HepG2 (cell line): ENCODE results near the gene RALY. TPM values are rescaled to one million over a fixed set of nuclear protein-coding genes. Genes with fewer than 3 reads are reported as not detected.
A peak's percentile ranks its signal among the peaks of the same experiment; 100 is the strongest.

Source experiments
- ATAC-seq: fragments of 200-7000 bp; cut with Tn5 transposase; 3 replicates; pipeline ENCODE4 v1.9.1; 2020; ENCODE audit warnings: mild to moderate bottlenecking, moderate library complexity
- BruUV-seq: library from RNA; stranded (reverse); fragments of 400-500 nt; replicated peaks from 2 replicates; lab custom pipeline; 2021; lab: Mats Ljungman, UMichigan
- CTCF ChIA-PET: fragments of 300-600 bp; formaldehyde crosslinking; extraction: SDS; loops from one replicate; lab custom pipeline; 2021; ENCODE audit warnings: low total read pairs, inconsistent platforms, low intra/inter-chr PET ratio; lab: Yijun Ruan, JAX
- POLR2A ChIA-PET: fragments of 350-600 bp; sonication (Branson Sonifier 250); formaldehyde crosslinking; loops from one replicate; lab custom pipeline; 2020; ENCODE audit warnings: antibody characterized with exemption, inconsistent platforms; lab: Yijun Ruan, JAX
- DNase-seq: peaks from one replicate; pipeline ENCODE4 v3.0.0-alpha.2; 2015; ENCODE audit warnings: low spot score
- FAIRE-seq: peaks from 3 replicates; lab custom pipeline; 2011; peaks lifted over from hg19 to GRCh38; lab: Jason Lieb, UNC
- H2AFZ ChIP-seq: one replicate; pipeline ENCODE4 v1.6.1; 2011; ENCODE audit warnings: low read length, inconsistent platforms
- H3K27ac ChIP-seq: fragments of 300-600 bp; 3 replicates; pipeline ENCODE4 v1.8.0; 2011; ENCODE audit warnings: mixed run types, mild to moderate bottlenecking, mixed read lengths, low read length, inconsistent platforms; ENCODE audit not compliant: insufficient read depth; ENCODE audit errors: extremely low read length
- H3K27me3 ChIP-seq, 2 experiments: fragments of 200-600 bp in 1 of 2; 2 replicates in 1 of 2; 3 replicates in 1 of 2; pipeline versions ENCODE4 v1.6.0 to v1.8.0; 2011; ENCODE audit warnings: low read length in 2 of 2, mild to moderate bottlenecking in 2 of 2, moderate library complexity in 2 of 2, inconsistent platforms in 1 of 2; ENCODE audit not compliant: insufficient read depth in 2 of 2, control insufficient read depth in 1 of 2
- H3K36me3 ChIP-seq, 2 experiments: fragments of 200-600 bp in 1 of 2; replicated peaks in 1 of 2; 2 replicates in 1 of 2; 3 replicates in 1 of 2; pipeline versions ENCODE4 v1.5.1 to v1.8.0; 2011; ENCODE audit warnings: low read length in 2 of 2, inconsistent platforms in 1 of 2; ENCODE audit not compliant: insufficient read depth in 2 of 2, control insufficient read depth in 1 of 2
- H3K4me1 ChIP-seq: 2 replicates; pipeline ENCODE4 v1.5.1; 2012; ENCODE audit warnings: low read length, inconsistent platforms; ENCODE audit not compliant: insufficient read depth
- H3K4me2 ChIP-seq: 2 replicates; pipeline ENCODE4 v1.6.0; 2011; ENCODE audit warnings: low read depth, low read length, inconsistent platforms
- H3K4me3 ChIP-seq, 3 experiments: fragments of 200-600 bp in 1 of 3; sonication (generic), shearing (Covaris generic) in 1 of 3; replicated peaks in 1 of 3; 2 replicates each; pipeline ENCODE4 v1.5.1; 2011 to 2016; ENCODE audit warnings: low read length in 3 of 3, inconsistent platforms in 2 of 3, low read depth in 2 of 3, mild to moderate bottlenecking in 2 of 3, control low read depth in 1 of 3, mixed read lengths in 1 of 3; ENCODE audit not compliant: insufficient read depth in 1 of 3
- H3K79me2 ChIP-seq: one replicate; pipeline ENCODE4 v1.6.1; 2011; ENCODE audit warnings: low read length, inconsistent platforms; ENCODE audit not compliant: insufficient read depth
- H3K9ac ChIP-seq: 2 replicates; pipeline ENCODE4 v1.6.0; 2011; ENCODE audit warnings: mild to moderate bottlenecking, low read depth, low read length, inconsistent platforms; ENCODE audit not compliant: insufficient read depth
- H3K9me3 ChIP-seq: 2 replicates; pipeline ENCODE4 v1.5.1; 2012; ENCODE audit warnings: mild to moderate bottlenecking, low read length
- H4K20me1 ChIP-seq: 2 replicates; pipeline ENCODE4 v1.6.0; 2011; ENCODE audit warnings: inconsistent platforms, mild to moderate bottlenecking, low read length, moderate library complexity; ENCODE audit not compliant: insufficient read depth
- ATF6 ChIP-seq: sonication (generic); formaldehyde crosslinking; conservative IDR thresholded peaks from 2 replicates; pipeline ENCODE4 v1.4.0; 2020; ENCODE audit warnings: missing genetic modification reagents
- CERS6 ChIP-seq: sonication (generic); formaldehyde crosslinking; IDR thresholded peaks from 2 replicates; pipeline ENCODE4 v1.5.0; 2020; ENCODE audit warnings: missing genetic modification reagents
- FOXC1 ChIP-seq: sonication (generic); formaldehyde crosslinking; IDR thresholded peaks from 2 replicates; pipeline ENCODE4 v1.8.0; 2022; ENCODE audit warnings: mild to moderate bottlenecking, missing genetic modification reagents, borderline replicate concordance
- FOXJ3 ChIP-seq: sonication (generic); formaldehyde crosslinking; IDR thresholded peaks from 2 replicates; pipeline ENCODE4 v1.4.0; 2020; ENCODE audit warnings: missing genetic modification reagents, mild to moderate bottlenecking, borderline replicate concordance
- HOMEZ ChIP-seq: IDR thresholded peaks from 2 replicates; pipeline ENCODE4 v1.6.1; 2016; ENCODE audit warnings: low read depth
- IRF2 ChIP-seq: IDR thresholded peaks from 2 replicates; pipeline ENCODE4 v1.6.1; 2018; ENCODE audit warnings: missing genetic modification reagents, missing compliant biosample characterization
- LRRFIP1 ChIP-seq: sonication (generic); formaldehyde crosslinking; conservative IDR thresholded peaks from 2 replicates; pipeline ENCODE4 v1.4.0; 2020; ENCODE audit warnings: missing genetic modification reagents
- SP5 ChIP-seq: IDR thresholded peaks from 2 replicates; pipeline ENCODE4 v1.6.1; 2016; ENCODE audit warnings: low read depth, borderline replicate concordance
- ZBTB10 ChIP-seq: sonication (generic); formaldehyde crosslinking; IDR thresholded peaks from 2 replicates; pipeline ENCODE4 v1.4.0; 2020; ENCODE audit warnings: missing genetic modification reagents, borderline replicate concordance
- ZFP37 ChIP-seq: sonication (generic); formaldehyde crosslinking; IDR thresholded peaks from 2 replicates; pipeline ENCODE4 v1.4.0; 2020; ENCODE audit warnings: missing genetic modification reagents, borderline replicate concordance
- ZNF557 ChIP-seq: sonication (generic); formaldehyde crosslinking; IDR thresholded peaks from 2 replicates; pipeline ENCODE4 v1.4.0; 2020; ENCODE audit warnings: missing genetic modification reagents
- WGBS: methylation state at CpG from one replicate; pipeline ENCODE4 v1.1.6; 2017; ENCODE audit warnings: low lambda C conversion rate; 5-methylcytosine and 5-hydroxymethylcytosine counted together
- in situ Hi-C: cut with HindIII; loops from 2 replicates; pipeline ENCODE4 v1.10.0; 2017; ENCODE audit warnings: low pct_unique_long_range_greater_than_20kb; ENCODE audit not compliant: extremely low pct_ligation_motif_present
- intact Hi-C: fragments of 100-400 bp; cut with micrococcal nuclease; formaldehyde crosslinking; loops from one replicate; pipeline ENCODE4 v1.10.0; 2022; ENCODE audit not compliant: unreplicated experiment
- polyA plus RNA-seq, 8 experiments: library from polyadenylated mRNA; depleted of rRNA in 3 of 8; stranded (reverse) in 7 of 8; unstranded in 1 of 8; fragments of >200 nt; fragmentation: Illumina TruSeq in 4 of 8; extraction: Trizol in 4 of 8; gene quantifications; 2 replicates each; pipeline versions ENCODE4 v1.2.1 to v1.2.3, GENCODE V29; 2011 to 2016; ENCODE audit warnings: low read depth in 4 of 8, missing spikeins in 1 of 8, mixed read lengths in 1 of 8; ENCODE audit not compliant: insufficient read depth in 1 of 8
- total RNA-seq, 5 experiments: library from RNA; depleted of rRNA; stranded (reverse); fragments of >200 nt; fragmentation: Illumina TruSeq; extraction: Trizol; gene quantifications; 2 replicates each; pipeline ENCODE4 v1.2.3, GENCODE V29; 2016; ENCODE audit warnings: low read depth in 1 of 5

Gene RALY
- total and polyA plus RNA-seq, 2 of the 13 experiments (the other 11 are each of a cell fraction or from before 2014, with no cell fraction given) = 178 to 186 TPM

- in situ Hi-C loops (no loop called here), intact Hi-C loops (loop anchor here (5.0 kb wide), 1 partner anchor 300 kb away; the partner anchor contains the start of gene CHMP4B)
- H3K9me3 ChIP-seq = no peaks in the 10 kb centered on the region
- H3K27me3 ChIP-seq = peaks cover 0 to 4% of the 10 kb centered on the region in 2 experiments; a peak in 1 of 5 replicates
- H4K20me1 ChIP-seq = peaks cover 39% of the 10 kb centered on the region
- BruUV-seq = TSS peak; percentile 97
- H2AFZ ChIP-seq = peak overlapping the region; percentile 79
- no peak for FAIRE-seq
- peaks cover 5 to 21% of the 10 kb centered on the region in 2 experiments for H3K36me3 ChIP-seq
- H3K4me2 ChIP-seq = peak overlapping the region; percentile 100
- peaks cover 43% of the 10 kb centered on the region for H3K79me2 ChIP-seq
- ChIA-PET CTCF (no interaction called here), POLR2A (interaction anchor here (0.6 to 3.2 kb wide), 59 partner anchors 11 to 1744 kb away, joined by 3 to 56 read pairs (median 3); partner anchors contain the start of genes CBFA2T2, CDK5RAP1, CHMP4B and MAPRE1)
- ATAC-seq = peak; percentile 40
- H3K4me1 ChIP-seq = peaks cover 63% of the 10 kb centered on the region
- peak overlapping the region; percentile 92 for H3K27ac ChIP-seq
- H3K4me3 ChIP-seq = peak overlapping the region; percentile 93 to 100 (median 96)
- DNase-seq = peak; percentile 48
- 2% methylated on average over 16 of the region's 18 CpGs for WGBS
- H3K9ac ChIP-seq = peak overlapping the region; percentile 100
- TF ChIP-seq LRRFIP1 (CRISPR knock-in tag) = no peak
- TF ChIP-seq ATF6 (CRISPR knock-in tag) = peak; percentile 73; the same call in 1 of the 2 replicates
- peak; percentile 36; the same call in 1 of the 2 replicates for TF ChIP-seq ZFP37 (CRISPR knock-in tag)
- TF ChIP-seq ZBTB10 (CRISPR knock-in tag) = peak; percentile 16; the same call in 1 of the 2 replicates
- TF ChIP-seq SP5 = 0 out of 2 replicates have a peak, but pooled peaks have one; percentile 0
- no peak for TF ChIP-seq IRF2 (CRISPR knock-in tag)
- no peak for TF ChIP-seq CERS6 (CRISPR knock-in tag)
- 0 out of 2 replicates have a peak, but pooled peaks have one; percentile 73 for TF ChIP-seq ZNF557 (CRISPR knock-in tag)
- no peak for TF ChIP-seq HOMEZ
- TF ChIP-seq FOXJ3 (CRISPR knock-in tag) = peak; percentile 79
- TF ChIP-seq FOXC1 = no peak
These were observed 118.9 kb downstream of the RALY start for GRCh38 chr20:34112600-34113101.
